Colonic mucosa (tissue), 4 donors: ENCODE results near the gene ZZZ3. TPM values are rescaled to one million over a fixed set of nuclear protein-coding genes. Genes with fewer than 3 reads are reported as not detected.
"Not testable (repeated sequence)": the region's sequence is repeated elsewhere in the genome, so short reads cannot be mapped to it uniquely, and the experiment has no call there.

ENCODE experiments used
- DNase-seq: peaks from one replicate; pipeline ENCODE4 v3.0.0-alpha.2; 2020
- H3K27ac ChIP-seq: fragments of 200-600 bp; one replicate; pipeline ENCODE4 v1.8.0; 2021
- H3K27me3 ChIP-seq: fragments of 200-600 bp; one replicate; pipeline ENCODE4 v1.8.0; 2021
- H3K36me3 ChIP-seq: fragments of 200-600 bp; one replicate; pipeline ENCODE4 v1.8.0; 2021
- H3K4me1 ChIP-seq: fragments of 200-600 bp; one replicate; pipeline ENCODE4 v1.8.0; 2021; ENCODE audit warnings: mild to moderate bottlenecking
- H3K4me3 ChIP-seq: fragments of 200-600 bp; one replicate; pipeline ENCODE4 v1.8.0; 2021
- H3K9ac ChIP-seq, 2 donors: one replicate each; pipeline ENCODE4 v1.7.0; 2013; ENCODE audit warnings: control low read depth in 2 of 2, low read depth in 2 of 2, low read length in 2 of 2
- H3K9me3 ChIP-seq: fragments of 200-600 bp; one replicate; pipeline ENCODE4 v1.8.0; 2021
- CTCF ChIP-seq: fragments of 200-600 bp; IDR thresholded peaks from one replicate; pipeline ENCODE4 v1.8.0; 2022; ENCODE audit warnings: antibody characterized with exemption, mild to moderate bottlenecking
- intact Hi-C: fragments of 100-400 bp; cut with DNase I; formaldehyde crosslinking; loops from one replicate; pipeline ENCODE4 v1.14.1; 2022
- total RNA-seq, 2 donors: library from RNA; stranded (reverse); fragmentation: NEBNext Ultra II Directional in 1 of 2; extraction: Animal tissue kit (Norgen Biotek cat#: 25700) in 1 of 2; gene quantifications; one replicate each; pipeline ENCODE4 v1.2.1, GENCODE V29; 2021
- donor health status: healthy.
- donor health status: DM: no; HTN: no; CAD: no.
- donor health status: DM: no; HTN: no; CAD: no.

ZZZ3 gene
- total RNA-seq, 2 donors from 2014 or later: 28.5 to 30.1 TPM

DNA sequence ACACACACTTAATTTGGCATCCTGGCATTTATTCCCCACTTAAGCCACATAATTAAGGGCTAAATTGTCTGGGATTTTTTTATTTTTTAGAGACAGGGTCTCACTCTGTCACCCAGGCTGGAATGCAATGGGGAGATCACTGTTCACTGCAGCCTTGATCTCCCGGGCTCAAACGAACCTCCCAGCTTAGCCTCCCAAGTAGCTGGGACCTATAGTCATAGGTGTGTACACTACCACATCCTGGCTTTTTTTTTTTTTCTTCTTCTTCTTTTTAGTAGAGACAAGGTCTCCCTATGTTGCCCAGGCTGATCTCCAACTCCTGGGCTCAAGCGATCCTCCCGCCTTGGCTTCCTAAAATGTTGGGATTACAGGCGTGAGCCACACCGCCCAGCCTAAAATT is 24.2 kb downstream of the ZZZ3 start:
- H3K4me1 ChIP-seq: no peaks in the 10 kb centered on the region
- no peak overlapping the region for H3K4me3 ChIP-seq
- H3K9me3 ChIP-seq: no peaks in the 10 kb centered on the region
- no peak for TF ChIP-seq CTCF
- no peak overlapping the region for H3K27ac ChIP-seq
- H3K9ac ChIP-seq: no peak overlapping the region
- intact Hi-C loops: no loop called here
- H3K27me3 ChIP-seq: no peaks in the 10 kb centered on the region
- no peaks in the 10 kb centered on the region for H3K36me3 ChIP-seq
- no peak for DNase-seq

DNA sequence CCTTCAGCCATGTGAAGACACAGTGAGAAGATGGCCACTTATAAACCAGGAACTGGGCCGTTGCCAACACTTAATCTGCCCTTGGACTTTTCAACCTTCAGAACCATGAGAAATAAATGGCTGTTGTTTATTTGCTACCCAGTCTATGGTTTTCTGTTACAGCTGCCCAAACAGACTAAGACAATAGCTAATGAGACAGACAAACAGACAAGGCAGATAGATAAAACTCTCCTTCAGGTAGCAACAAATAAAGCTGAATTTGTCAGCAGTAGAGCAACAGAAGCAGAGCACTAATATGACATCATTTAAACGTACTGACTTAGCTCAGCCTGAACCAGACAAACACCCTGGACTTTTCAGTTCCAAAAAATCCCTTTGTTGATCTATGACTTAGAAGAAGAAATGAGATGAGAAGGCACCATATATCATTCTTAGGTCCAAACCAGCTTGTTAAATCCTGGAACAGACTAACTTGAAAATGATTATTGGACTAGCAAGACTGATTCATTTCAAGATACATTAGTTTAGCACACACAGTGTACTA is 27.0 kb downstream of the ZZZ3 start:
- no peak for TF ChIP-seq CTCF
- DNase-seq: no peak
- Histone ChIP-seq H3K36me3 (no peaks in the 10 kb centered on the region), H3K4me1 (no peaks in the 10 kb centered on the region), H3K27ac (no peak overlapping the region), H3K9ac (no peak overlapping the region), H3K4me3 (no peak overlapping the region), H3K9me3 (no peaks in the 10 kb centered on the region), H3K27me3 (no peaks in the 10 kb centered on the region)
- intact Hi-C loops: no loop called here

GRCh38 chr1:77652970-77653516 is 29.4 kb downstream of the ZZZ3 start:
- Histone ChIP-seq H3K9me3 (no peaks in the 10 kb centered on the region), H3K4me3 (no peak overlapping the region), H3K36me3 (no peaks in the 10 kb centered on the region), H3K4me1 (no peaks in the 10 kb centered on the region), H3K27ac (no peak overlapping the region), H3K27me3 (no peaks in the 10 kb centered on the region), H3K9ac (no peak overlapping the region)
- intact Hi-C loops: no loop called here
- DNase-seq: no peak
- TF ChIP-seq CTCF: no peak

DNA sequence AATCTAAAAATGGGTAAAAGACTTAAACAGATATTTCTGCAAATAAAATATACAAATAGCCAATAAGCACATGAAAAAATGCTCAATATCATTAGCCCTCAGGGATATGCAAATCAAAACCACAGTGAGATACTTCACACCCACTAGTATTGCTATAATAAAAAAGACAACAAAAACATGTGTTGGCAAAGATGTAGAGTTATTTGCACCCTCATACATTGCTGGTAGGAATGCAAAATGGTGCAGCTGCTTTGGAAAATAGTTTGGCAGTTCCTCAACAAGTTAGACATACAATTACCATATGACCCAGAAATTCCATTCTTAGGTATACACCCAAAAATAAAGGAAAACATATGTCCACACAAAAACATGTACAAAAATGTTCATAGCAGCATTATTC is 30.2 kb downstream of the ZZZ3 start:
- DNase-seq: no peak
- no peak for TF ChIP-seq CTCF
- H3K27me3 ChIP-seq: no peaks in the 10 kb centered on the region
- H3K9me3 ChIP-seq: no peaks in the 10 kb centered on the region
- H3K4me1 ChIP-seq: no peaks in the 10 kb centered on the region
- no peaks in the 10 kb centered on the region for H3K36me3 ChIP-seq
- no peak overlapping the region for H3K27ac ChIP-seq
- H3K9ac ChIP-seq: no peak overlapping the region
- no peak overlapping the region for H3K4me3 ChIP-seq
- intact Hi-C loops: no loop called here

DNA sequence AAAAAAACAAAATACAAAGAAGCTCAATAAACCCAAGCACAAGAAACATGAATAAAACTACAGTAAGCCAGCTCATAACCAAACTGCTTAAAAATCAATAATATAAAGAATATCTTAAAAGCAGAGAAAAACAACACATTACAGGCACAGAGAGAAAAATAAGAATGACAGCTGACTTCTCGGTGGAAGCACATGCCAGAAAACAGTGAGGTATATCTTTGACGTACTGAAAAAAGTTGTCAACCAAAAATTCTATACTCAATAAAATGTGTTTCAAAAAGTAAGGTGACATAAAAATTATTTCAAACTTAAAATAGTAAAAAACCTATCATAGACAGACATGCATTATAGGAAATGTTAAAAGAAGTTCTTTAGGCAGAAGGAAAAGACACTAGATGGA is 33.3 kb downstream of the ZZZ3 start:
- intact Hi-C loops: no loop called here

DNA sequence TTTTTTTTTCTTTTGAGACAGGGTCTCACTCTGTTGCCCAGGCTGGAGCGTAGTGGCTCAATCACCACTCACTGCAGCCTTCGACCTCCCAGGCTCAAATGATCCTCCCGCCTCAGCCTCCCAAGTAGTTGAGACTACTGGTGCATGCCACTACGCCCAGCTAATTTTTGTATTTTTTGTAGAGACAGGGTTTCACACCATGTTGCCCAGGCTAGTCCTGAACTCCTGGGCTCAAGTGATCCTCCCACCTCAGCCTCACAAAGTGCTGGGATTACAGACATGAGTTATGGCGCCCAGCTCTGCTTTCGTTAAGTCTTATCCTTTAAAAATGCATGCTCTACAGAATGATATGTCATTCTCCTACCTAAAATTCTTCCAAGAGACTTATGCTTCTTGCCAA is 36.2 kb downstream of the ZZZ3 start:
- H3K4me1 ChIP-seq, intact Hi-C loops, H3K9ac ChIP-seq, H3K27ac ChIP-seq, H3K27me3 ChIP-seq, H3K36me3 ChIP-seq, DNase-seq, H3K9me3 ChIP-seq, H3K4me3 ChIP-seq: not testable (repeated sequence)

More for the DNA sequence above, 33.3 kb downstream of the ZZZ3 start:
- no peak for TF ChIP-seq CTCF
- Histone ChIP-seq H3K27me3 (no peaks in the 10 kb centered on the region), H3K9ac (no peak overlapping the region), H3K4me1 (no peaks in the 10 kb centered on the region), H3K4me3 (no peak overlapping the region), H3K9me3 (no peaks in the 10 kb centered on the region), H3K36me3 (no peaks in the 10 kb centered on the region), H3K27ac (no peak overlapping the region)
- DNase-seq: no peak
